D721Med (cell line): ENCODE measurements around the gene SLMAP.

ENCODE experiments used
- DNase-seq: peaks from one replicate; pipeline ENCODE4 v3.0.0; 2011; ENCODE audit warnings: low spot score; ENCODE audit not compliant: insufficient read length
- FAIRE-seq: peaks from 2 replicates; lab custom pipeline; 2011; peaks lifted over from hg19 to GRCh38; lab: Jason Lieb, UNC
- TF ChIP-seq, protein P1 (sequence below): IDR thresholded peaks from 2 replicates; pipeline ENCODE4 v1.5.1; 2012; ENCODE audit warnings: mild to moderate bottlenecking, control low read depth; ENCODE audit not compliant: insufficient read depth; ENCODE audit errors: missing control alignments

Gene SLMAP

DNA sequence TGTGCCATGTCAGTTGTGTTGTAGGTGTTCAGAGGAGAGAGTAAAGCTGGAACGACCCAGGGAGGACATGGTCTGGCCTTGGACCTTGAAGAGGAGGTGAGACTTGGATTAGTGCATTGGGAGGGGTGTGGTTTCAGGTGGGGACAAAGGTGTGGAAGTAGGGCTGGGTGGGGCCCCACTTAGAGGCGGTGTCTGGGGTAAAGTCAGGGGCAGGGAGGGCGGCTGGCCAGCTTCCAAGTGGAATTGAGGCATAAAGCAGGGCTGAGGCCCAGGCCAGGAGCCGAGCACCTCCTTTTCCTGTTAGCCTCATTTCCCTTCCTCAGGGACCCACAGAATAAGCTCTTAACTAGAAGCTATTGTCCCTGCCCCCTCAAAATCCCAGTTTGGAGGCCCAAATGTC lies 215.9 kb downstream of the SLMAP start:
- TF ChIP-seq, protein P1, sequence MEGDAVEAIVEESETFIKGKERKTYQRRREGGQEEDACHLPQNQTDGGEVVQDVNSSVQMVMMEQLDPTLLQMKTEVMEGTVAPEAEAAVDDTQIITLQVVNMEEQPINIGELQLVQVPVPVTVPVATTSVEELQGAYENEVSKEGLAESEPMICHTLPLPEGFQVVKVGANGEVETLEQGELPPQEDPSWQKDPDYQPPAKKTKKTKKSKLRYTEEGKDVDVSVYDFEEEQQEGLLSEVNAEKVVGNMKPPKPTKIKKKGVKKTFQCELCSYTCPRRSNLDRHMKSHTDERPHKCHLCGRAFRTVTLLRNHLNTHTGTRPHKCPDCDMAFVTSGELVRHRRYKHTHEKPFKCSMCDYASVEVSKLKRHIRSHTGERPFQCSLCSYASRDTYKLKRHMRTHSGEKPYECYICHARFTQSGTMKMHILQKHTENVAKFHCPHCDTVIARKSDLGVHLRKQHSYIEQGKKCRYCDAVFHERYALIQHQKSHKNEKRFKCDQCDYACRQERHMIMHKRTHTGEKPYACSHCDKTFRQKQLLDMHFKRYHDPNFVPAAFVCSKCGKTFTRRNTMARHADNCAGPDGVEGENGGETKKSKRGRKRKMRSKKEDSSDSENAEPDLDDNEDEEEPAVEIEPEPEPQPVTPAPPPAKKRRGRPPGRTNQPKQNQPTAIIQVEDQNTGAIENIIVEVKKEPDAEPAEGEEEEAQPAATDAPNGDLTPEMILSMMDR, result no peak
- DNase-seq, result no peak
- no peak for FAIRE-seq

DNA sequence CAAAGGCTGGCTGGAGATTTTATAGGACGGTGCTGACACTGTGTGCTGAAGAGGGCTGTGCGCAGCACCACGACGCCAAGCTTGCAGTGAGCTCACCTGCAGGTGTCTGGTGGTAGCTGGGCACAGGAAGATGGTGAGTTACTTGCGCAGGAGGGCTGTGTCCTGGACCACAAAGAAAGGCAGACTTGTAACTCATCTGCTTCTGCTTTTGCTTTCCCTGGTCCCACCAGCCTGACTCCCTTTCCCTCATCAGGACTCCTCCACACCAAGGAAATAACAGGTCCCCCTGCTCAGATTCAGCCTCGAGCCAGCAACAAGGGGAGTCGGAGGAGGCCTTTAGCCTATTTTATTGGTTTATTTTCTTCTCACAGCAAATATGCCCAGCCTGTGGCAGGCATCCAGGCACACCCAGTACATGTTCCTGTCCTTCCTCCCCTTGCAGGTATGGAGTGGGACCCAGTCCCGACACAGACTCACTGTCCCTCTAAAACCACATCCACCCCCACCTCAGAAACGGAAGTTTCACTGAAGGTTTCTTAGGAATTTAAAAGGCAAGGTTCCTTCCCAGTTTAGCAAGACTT lies 216.5 kb downstream of the SLMAP start:
- DNase-seq (no peak), FAIRE-seq (no peak)
- TF ChIP-seq, protein P1, result no peak

DNA sequence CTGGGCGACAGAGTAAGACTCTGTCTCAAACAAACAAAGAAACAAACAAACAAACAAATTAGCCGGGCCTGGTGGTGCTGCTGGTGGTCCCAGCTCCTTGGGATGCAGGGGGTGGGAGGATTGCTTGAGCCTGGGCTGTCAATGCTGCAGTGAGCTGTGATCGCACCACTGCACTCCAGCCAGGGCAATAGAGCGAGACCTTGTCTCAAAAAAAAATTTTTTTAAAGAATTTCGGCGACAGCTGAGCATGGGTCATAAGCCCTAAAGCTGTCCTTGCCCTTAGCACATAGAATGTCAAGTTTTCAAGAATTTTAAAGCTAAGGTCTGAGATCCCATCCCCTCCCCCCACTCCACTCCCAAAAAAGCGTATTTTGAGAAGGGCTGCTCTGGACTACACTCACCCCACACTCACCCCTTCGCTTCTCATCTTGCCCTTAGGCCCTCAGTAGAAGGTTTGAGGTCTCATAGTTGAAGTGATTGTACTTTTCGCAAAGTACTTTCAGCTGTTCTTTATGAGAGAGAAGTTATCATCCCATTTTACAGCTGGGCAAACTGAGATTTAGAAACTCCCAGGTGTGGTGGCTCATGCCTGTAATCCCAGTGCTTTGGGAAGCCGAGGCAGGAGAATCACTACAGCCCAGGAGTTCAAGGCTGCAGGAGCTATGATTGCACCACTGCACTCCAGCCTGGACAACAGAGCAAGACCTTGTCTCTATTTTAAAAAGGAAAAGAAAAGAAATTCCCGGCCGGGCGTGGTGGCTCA lies 217.8 kb downstream of the SLMAP start:
- TF ChIP-seq, protein P1, result no peak
- DNase-seq, result no peak
- FAIRE-seq, result no peak

DNA sequence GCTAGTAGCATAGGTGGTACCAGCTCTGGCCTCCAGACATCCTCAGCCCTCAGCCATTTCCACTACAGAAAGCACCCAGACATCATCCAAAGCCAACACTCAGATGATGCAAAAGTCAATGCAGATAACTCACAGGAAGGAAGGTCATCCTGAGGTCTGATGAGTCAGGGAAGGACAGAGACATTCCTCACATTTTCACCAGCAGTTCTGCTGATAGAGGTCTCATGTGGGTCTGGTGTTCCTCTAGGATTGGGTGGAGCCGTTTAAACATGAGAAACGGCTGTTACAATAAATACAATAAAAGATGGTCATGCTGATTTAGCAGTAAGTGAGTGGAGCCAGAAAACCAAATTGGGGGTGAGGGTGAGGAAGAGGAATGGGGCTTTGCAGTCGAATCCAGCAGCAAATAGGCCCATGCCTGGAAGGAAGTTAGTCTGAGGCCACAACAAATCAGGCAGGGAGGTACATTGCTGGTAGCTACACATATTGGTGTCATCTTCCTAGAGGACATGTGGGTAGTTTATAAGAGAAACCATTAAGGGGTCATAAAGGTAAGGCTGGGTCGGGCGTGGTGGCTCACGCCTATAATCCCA lies 218.8 kb downstream of the SLMAP start:
- FAIRE-seq (no peak), DNase-seq (no peak)
- TF ChIP-seq, protein P1, result no peak

DNA sequence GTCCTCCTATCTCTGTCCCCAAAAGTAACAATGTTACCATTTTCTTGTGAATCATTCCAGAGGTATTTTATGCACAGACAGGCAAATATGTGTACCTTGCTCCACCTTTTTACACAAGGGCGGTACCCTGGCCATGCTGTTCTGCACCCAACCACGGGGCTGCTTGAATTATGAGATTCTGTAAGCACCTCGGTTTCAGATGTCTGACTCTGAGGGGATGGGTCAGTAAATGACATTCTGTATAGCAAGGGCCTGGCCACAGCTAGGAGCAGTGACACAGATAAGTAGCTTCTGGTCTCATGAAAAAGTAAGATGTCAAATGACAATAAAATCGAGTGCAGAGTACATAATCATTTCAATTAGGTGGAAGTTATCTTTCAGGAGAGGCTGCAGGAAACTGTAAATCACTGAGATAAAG lies 221.7 kb downstream of the SLMAP start:
- TF ChIP-seq, protein P1, result no peak
- no peak for FAIRE-seq
- DNase-seq, result no peak

DNA sequence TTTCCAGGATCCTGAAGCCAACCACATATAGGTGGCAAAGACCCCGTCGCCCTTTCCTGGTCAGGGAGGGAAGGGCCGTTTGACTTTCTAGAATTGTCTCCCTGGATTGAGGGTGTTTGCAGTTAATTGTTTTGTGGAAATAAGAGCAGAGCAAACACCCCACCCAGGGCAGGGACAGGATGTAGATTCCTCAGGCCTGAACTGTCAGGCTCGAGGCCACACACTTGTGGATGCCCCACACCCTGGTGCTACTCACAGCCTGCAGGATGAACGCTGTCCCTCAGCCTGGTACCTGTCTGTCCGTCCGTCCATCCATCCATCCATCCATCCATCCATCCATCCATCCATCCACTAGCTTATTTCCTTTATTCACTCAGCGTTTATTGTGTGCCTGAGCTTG lies 222.2 kb downstream of the SLMAP start:
- TF ChIP-seq, protein P1, result no peak
- FAIRE-seq (no peak), DNase-seq (no peak)
